ENCODE measurements around the gene SLC6A1.

DNA sequence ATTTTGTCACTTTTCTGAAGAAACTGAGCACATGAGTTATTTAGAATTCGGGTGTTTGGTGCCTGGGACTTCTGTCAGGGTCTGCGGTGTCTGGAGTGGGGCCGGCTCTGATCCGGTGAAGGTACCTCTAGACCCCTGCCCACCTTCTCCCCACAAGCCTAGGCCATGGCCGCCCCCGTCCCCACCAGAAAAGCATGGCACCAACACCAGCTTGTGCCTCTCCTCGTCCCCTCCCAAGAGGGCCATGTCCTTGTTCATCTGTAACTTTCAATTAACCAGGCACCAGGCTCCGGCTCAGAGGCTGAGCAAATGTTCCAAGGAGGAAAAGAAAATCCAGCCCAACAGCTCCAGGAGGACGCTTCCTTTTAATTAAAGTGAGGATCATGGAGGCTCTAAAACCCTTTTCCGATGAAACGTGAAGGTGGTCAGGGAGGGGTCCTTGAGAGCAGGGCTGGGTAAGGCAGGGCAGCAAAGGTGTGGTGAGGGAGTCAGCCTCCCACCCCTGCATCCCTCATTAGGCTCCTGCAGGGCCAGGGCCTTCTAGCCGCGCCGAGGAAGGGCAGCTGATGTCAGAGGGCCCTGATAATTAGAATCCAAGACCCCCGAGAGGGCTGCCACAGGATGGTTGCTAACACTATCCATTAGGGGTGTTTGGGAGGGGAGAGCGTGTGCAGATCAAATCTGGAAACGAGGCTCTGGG is 62.3 kb downstream of the SLC6A1 start:
- TF ChIP-seq CTCF (conservative IDR thresholded peaks at IDR 0.05; ENCODE audit: low read depth, low read length) (no peak), MAZ (IDR thresholded peaks at IDR 0.05; ENCODE audit: borderline replicate concordance, low read depth, low read length) (no peak), POLR2A (IDR thresholded peaks at IDR 0.05; ENCODE audit: low read depth, low read length) (no peak), MXI1 (IDR thresholded peaks at IDR 0.05; ENCODE audit: borderline replicate concordance, low read depth, low read length) (no peak), CHD1 (IDR thresholded peaks at IDR 0.05; ENCODE audit: low read depth, low read length) (no peak), BHLHE40 (IDR thresholded peaks at IDR 0.05; ENCODE audit: low read depth, low read length) (no peak), ELK1 (IDR thresholded peaks at IDR 0.05; ENCODE audit: borderline replicate concordance, low read depth, low read length) (no peak), SMC3 (IDR thresholded peaks at IDR 0.05; ENCODE audit: low read depth, low read length) (no peak)
- TF ChIP-seq, protein P1, sequence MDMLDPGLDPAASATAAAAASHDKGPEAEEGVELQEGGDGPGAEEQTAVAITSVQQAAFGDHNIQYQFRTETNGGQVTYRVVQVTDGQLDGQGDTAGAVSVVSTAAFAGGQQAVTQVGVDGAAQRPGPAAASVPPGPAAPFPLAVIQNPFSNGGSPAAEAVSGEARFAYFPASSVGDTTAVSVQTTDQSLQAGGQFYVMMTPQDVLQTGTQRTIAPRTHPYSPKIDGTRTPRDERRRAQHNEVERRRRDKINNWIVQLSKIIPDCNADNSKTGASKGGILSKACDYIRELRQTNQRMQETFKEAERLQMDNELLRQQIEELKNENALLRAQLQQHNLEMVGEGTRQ (IDR thresholded peaks at IDR 0.05; ENCODE audit: low read depth, low read length) = no peak

All from IMR-90 (cell line).